ENCODE results near the gene FMO1. TPM values are rescaled to one million over a fixed set of nuclear protein-coding genes. Genes with fewer than 3 reads are reported as not detected.
"Not testable (repeated sequence)": the region's sequence is repeated elsewhere in the genome, so short reads cannot be mapped to it uniquely, and the experiment has no call there.

Gene FMO1
- total RNA-seq, 4 donors from 2014 or later, result 0.36 TPM; not detected in 3

DNA sequence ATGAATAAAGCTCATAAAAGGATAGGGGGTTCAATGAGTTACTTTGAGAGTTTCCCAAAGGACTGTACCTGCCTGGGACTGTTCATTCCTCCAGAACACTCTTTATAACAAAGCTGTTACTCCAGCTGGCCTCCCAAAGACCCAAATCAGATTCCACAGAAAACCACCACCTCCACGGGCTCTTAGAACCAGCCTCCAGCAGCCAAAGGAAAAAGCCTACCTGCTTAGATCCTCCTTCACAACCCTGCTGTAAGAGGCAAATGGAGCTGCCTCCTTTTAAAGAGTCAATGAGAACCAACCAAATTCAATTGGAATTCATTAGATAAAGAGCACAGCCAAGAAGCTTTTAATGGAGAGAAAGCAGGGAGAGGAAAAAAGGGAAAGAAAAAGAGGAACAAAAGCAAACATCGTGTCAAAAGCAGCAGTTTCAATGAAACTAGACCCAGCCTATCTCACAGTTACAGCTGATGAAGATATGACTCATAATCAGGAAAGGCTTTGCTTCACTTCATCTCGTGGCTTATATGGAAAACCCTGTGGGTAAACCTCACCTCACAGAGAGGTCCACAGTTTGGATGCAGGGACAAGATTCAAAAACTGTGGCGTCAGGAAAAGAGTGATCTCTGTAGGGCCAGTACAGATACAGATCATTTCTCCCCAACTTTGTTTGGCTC, 37.9 kb downstream of the FMO1 start:
- no peaks in the 10 kb centered on the region for H3K9me3 ChIP-seq
- TF ChIP-seq POLR2A (IDR thresholded peaks at IDR 0.05), result no peak
- TF ChIP-seq, protein P1, sequence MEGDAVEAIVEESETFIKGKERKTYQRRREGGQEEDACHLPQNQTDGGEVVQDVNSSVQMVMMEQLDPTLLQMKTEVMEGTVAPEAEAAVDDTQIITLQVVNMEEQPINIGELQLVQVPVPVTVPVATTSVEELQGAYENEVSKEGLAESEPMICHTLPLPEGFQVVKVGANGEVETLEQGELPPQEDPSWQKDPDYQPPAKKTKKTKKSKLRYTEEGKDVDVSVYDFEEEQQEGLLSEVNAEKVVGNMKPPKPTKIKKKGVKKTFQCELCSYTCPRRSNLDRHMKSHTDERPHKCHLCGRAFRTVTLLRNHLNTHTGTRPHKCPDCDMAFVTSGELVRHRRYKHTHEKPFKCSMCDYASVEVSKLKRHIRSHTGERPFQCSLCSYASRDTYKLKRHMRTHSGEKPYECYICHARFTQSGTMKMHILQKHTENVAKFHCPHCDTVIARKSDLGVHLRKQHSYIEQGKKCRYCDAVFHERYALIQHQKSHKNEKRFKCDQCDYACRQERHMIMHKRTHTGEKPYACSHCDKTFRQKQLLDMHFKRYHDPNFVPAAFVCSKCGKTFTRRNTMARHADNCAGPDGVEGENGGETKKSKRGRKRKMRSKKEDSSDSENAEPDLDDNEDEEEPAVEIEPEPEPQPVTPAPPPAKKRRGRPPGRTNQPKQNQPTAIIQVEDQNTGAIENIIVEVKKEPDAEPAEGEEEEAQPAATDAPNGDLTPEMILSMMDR (IDR thresholded peaks at IDR 0.05 in 4 of 5, conservative IDR thresholded peaks at IDR 0.05 in 1 of 5), result no peak

DNA sequence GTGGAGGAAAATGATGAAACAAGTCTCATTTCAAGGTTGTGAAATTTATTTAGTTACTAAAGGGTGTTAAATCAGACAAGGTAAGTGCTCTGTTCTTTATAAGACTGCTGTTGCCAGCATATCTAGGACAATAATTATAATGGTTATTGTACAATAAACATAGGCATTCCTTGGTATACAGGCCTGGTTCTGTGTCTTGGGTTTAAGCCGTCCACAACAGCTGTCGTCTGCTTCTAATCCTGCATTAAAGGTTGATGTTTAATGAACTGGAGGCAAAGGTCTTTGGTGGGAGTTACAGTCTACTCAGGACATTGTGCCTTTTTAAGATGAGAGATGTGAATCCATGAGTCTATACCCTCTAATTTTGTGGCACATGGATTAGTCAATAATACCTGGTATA, 42.3 kb downstream of the FMO1 start:
- in situ Hi-C loops (cut with MboI; ENCODE audit: low sequenced_read_pairs in 4 of 4), result no loop called here

More for the DNA sequence above, 37.9 kb downstream of the FMO1 start:
- H3K4me1 ChIP-seq, result no peaks in the 10 kb centered on the region
- intact Hi-C loops (cut with DNase I; ENCODE audit: low total_unique reads) (no loop called here), in situ Hi-C loops (cut with MboI; ENCODE audit: low sequenced_read_pairs in 4 of 4) (no loop called here)
- DNase-seq (no peak), ATAC-seq (no peak)
- no peaks in the 10 kb centered on the region for H3K36me3 ChIP-seq
- no peak overlapping the region for H3K4me3 ChIP-seq
- no peaks in the 10 kb centered on the region for H3K27me3 ChIP-seq
- no peak overlapping the region for H3K27ac ChIP-seq

DNA sequence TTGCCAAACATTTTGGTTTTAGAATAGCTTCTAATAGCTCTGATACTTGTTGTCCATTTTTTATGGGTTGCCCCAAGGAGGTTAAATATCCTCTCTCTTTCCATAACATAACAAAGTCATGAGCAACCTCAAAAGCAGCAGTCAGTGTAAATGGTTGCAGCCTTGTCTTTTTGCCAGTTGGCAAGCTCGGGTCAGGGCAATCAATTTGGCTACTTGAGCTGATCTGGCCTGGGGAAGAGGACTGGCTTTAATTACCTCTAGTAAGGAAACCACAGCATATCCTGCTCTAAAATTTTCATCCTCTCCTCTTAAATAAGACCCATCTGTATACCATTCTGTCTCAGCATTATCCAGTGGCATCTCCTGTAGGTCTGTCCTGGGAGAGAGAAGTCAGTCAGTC, 44.5 kb downstream of the FMO1 start:
- no peaks in the 10 kb centered on the region for H3K9me3 ChIP-seq
- H3K4me1 ChIP-seq, result no peaks in the 10 kb centered on the region
- no peak for DNase-seq
- no peaks in the 10 kb centered on the region for H3K27me3 ChIP-seq
- no peak for ATAC-seq
- in situ Hi-C loops (cut with MboI; ENCODE audit: low sequenced_read_pairs in 4 of 4) (no loop called here), intact Hi-C loops (cut with DNase I; ENCODE audit: low total_unique reads) (no loop called here)
- no peaks in the 10 kb centered on the region for H3K36me3 ChIP-seq
- no peak for TF ChIP-seq POLR2A (IDR thresholded peaks at IDR 0.05)
- TF ChIP-seq, protein P1 (IDR thresholded peaks at IDR 0.05 in 4 of 5, conservative IDR thresholded peaks at IDR 0.05 in 1 of 5), result no peak
- H3K4me3 ChIP-seq, result no peak overlapping the region
- no peak overlapping the region for H3K27ac ChIP-seq

More for the DNA sequence above, 42.3 kb downstream of the FMO1 start:
- Histone ChIP-seq H3K27me3 (no peaks in the 10 kb centered on the region), H3K4me3 (no peak overlapping the region), H3K36me3 (no peaks in the 10 kb centered on the region), H3K9me3 (no peaks in the 10 kb centered on the region), H3K4me1 (no peaks in the 10 kb centered on the region), H3K27ac (no peak overlapping the region)
- TF ChIP-seq, protein P1 (IDR thresholded peaks at IDR 0.05 in 4 of 5, conservative IDR thresholded peaks at IDR 0.05 in 1 of 5), result no peak
- no peak for TF ChIP-seq POLR2A (IDR thresholded peaks at IDR 0.05)
- ATAC-seq (no peak), DNase-seq (no peak)
- intact Hi-C loops (cut with DNase I; ENCODE audit: low total_unique reads), result no loop called here

DNA sequence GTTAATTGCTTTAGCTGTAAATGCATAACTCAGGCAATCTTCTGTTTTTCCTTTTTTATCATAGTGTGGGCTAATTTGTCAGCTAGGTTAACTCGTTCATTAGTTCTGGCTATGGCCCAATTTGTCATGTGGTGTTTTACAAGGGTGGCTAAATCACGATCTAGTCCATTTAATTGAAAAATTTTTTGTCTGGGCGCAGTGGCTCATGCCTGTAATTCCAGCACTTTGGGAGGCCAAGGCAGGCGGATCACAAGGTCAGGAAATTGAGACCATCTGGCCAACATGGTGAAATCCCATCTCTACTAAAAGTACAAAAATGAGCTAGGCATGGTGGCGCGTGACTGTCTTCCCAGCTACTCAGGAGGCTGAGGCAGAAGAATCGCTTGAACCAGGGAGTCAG, 47.1 kb downstream of the FMO1 start:
- H3K27ac ChIP-seq; H3K27me3 ChIP-seq; in situ Hi-C loops (cut with MboI; ENCODE audit: low sequenced_read_pairs in 4 of 4); H3K4me1 ChIP-seq; intact Hi-C loops (cut with DNase I; ENCODE audit: low total_unique reads); H3K36me3 ChIP-seq; H3K4me3 ChIP-seq; ATAC-seq; DNase-seq; H3K9me3 ChIP-seq: not testable (repeated sequence)

DNA sequence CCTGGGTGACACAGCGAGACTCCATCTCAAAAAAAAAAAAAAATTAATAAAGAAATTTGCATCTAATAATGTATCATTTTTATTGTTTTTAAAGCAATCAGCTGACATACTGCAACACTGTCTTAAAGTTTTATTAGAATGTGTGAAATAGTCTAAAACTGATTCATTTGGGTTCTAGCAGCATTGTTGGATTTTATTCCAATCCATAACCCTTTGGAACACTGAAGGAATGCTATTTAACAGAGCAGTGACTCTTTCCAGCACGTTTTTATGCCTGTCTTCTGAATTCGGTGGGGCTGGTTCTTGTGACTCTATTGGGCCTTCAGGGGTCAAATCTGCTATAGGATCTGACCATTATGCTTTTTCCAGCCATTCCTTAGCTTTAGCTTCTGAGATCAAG, 47.5 kb downstream of the FMO1 start:
- ATAC-seq, result no peak
- TF ChIP-seq, protein P1 (IDR thresholded peaks at IDR 0.05 in 4 of 5, conservative IDR thresholded peaks at IDR 0.05 in 1 of 5), result no peak
- TF ChIP-seq POLR2A (IDR thresholded peaks at IDR 0.05), result no peak
- H3K27me3 ChIP-seq, result no peaks in the 10 kb centered on the region
- no peak overlapping the region for H3K4me3 ChIP-seq
- intact Hi-C loops (cut with DNase I; ENCODE audit: low total_unique reads), result no loop called here
- H3K36me3 ChIP-seq, result no peaks in the 10 kb centered on the region
- in situ Hi-C loops (cut with MboI; ENCODE audit: low sequenced_read_pairs in 4 of 4), result no loop called here
- no peak overlapping the region for H3K27ac ChIP-seq
- H3K4me1 ChIP-seq, result no peaks in the 10 kb centered on the region
- no peak for DNase-seq
- peaks cover 0 to 7% (median 5%) of the 10 kb centered on the region in 3 donors for H3K9me3 ChIP-seq
